GM21786 (cell line): ENCODE data around the gene ATP4B.

Experiments
- ATAC-seq: cut with Tn5 transposase; IDR thresholded peaks from one replicate; pipeline ENCODE4 v1.9.1; 2021; ENCODE audit not compliant: unreplicated experiment

ATP4B gene

GRCh38 chr13:113656831-113657671 lies 947 bp downstream of the ATP4B start:
- no peak for ATAC-seq

GRCh38 chr13:113656003-113656588 lies 1.9 kb downstream of the ATP4B start:
- ATAC-seq: no peak

GRCh38 chr13:113655346-113656002 lies 2.5 kb downstream of the ATP4B start:
- no peak for ATAC-seq

- no peak for ATAC-seq
Observed at GRCh38 chr13:113654591-113655345, 3.2 kb downstream of the ATP4B start.

GRCh38 chr13:113654175-113654560 lies 3.8 kb downstream of the ATP4B start:
- ATAC-seq: no peak

- ATAC-seq: no peak
Observed at GRCh38 chr13:113653264-113654174, 4.5 kb downstream of the ATP4B start.

- ATAC-seq: no peak
Observed at GRCh38 chr13:113652404-113653263, 5.4 kb downstream of the ATP4B start.

- ATAC-seq: no peak
Observed at GRCh38 chr13:113651511-113652403, 6.2 kb downstream of the ATP4B start.

- no peak for ATAC-seq
Observed at GRCh38 chr13:113650731-113651148, 7.3 kb downstream of the ATP4B start.

GRCh38 chr13:113650275-113650674 lies 7.7 kb downstream of the ATP4B start:
- ATAC-seq: no peak

- ATAC-seq: no peak
Observed at GRCh38 chr13:113649212-113649611, 8.8 kb downstream of the ATP4B start.

- ATAC-seq: no peak
Observed at GRCh38 chr13:113648216-113648610, 9.8 kb downstream of the ATP4B start.

GRCh38 chr13:113647351-113648215 lies 10.4 kb downstream of the ATP4B start:
- ATAC-seq: no peak

- no peak for ATAC-seq
Observed at GRCh38 chr13:113646921-113647340, 11.1 kb downstream of the ATP4B start.

- ATAC-seq: no peak
Observed at GRCh38 chr13:113646376-113646775, 11.6 kb downstream of the ATP4B start.

- ATAC-seq: no peak
Observed at GRCh38 chr13:113645329-113645728, 12.7 kb downstream of the ATP4B start.

GRCh38 chr13:113644800-113645199 lies 13.2 kb downstream of the ATP4B start:
- no peak for ATAC-seq
